ENCODE measurements around the gene PRKAR2A.
"Not testable (repeated sequence)": the region's sequence is repeated elsewhere in the genome, so short reads cannot be mapped to it uniquely, and the experiment has no call there.

PRKAR2A gene

DNA sequence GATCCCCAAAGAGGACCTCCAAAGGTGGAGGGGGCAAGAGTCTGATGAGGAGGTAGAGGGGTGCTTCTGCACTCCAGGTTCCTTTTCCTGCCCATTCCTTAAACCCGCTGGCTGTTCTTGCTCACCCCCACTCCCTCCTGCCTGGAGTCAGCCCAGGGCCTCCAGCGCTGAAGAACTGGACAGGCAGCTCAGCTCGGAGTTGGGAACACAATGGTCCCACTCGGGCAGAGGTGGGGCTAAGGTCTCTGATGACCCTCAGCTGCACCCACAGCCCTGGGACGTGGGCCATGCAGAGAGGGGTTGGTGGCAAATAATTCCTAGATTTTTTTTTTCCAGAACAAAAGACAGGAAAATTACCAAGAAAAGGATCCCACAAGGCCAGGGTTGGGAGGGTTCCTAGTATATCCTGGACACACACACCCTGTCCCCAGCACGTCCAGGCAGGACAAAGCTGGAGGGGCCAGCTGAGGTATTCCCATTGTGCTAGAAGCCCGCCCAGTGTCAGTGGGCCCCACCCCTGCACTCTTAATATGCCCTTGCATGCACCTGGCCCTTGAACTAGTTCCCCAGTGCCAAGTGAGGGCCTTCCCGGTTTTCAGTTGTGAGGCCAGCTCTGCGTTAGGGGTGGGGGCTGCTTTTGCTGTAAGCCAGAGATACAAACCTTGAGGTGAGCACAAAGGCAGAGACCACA lies 108.6 kb downstream of the PRKAR2A start:
- DNase-seq (ENCODE audit: low read depth in 1 of 2, low spot score in 1 of 2), result no peak
- Histone ChIP-seq H3K4me3 (replicated peaks; ENCODE audit: insufficient read depth, low read length) (no peak overlapping the region), H3K27me3 (ENCODE audit: insufficient read depth, poor library complexity, severe bottlenecking) (no peaks in the 10 kb centered on the region), H3K27ac (replicated peaks) (no peak overlapping the region)
- TF ChIP-seq, protein P1, sequence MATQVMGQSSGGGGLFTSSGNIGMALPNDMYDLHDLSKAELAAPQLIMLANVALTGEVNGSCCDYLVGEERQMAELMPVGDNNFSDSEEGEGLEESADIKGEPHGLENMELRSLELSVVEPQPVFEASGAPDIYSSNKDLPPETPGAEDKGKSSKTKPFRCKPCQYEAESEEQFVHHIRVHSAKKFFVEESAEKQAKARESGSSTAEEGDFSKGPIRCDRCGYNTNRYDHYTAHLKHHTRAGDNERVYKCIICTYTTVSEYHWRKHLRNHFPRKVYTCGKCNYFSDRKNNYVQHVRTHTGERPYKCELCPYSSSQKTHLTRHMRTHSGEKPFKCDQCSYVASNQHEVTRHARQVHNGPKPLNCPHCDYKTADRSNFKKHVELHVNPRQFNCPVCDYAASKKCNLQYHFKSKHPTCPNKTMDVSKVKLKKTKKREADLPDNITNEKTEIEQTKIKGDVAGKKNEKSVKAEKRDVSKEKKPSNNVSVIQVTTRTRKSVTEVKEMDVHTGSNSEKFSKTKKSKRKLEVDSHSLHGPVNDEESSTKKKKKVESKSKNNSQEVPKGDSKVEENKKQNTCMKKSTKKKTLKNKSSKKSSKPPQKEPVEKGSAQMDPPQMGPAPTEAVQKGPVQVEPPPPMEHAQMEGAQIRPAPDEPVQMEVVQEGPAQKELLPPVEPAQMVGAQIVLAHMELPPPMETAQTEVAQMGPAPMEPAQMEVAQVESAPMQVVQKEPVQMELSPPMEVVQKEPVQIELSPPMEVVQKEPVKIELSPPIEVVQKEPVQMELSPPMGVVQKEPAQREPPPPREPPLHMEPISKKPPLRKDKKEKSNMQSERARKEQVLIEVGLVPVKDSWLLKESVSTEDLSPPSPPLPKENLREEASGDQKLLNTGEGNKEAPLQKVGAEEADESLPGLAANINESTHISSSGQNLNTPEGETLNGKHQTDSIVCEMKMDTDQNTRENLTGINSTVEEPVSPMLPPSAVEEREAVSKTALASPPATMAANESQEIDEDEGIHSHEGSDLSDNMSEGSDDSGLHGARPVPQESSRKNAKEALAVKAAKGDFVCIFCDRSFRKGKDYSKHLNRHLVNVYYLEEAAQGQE (IDR thresholded peaks at IDR 0.05; ENCODE audit: insufficient replicate concordance, low read depth), result no peak
- TF ChIP-seq GABPA (IDR thresholded peaks at IDR 0.05; ENCODE audit: low read depth), result no peak
- TF ChIP-seq, protein P2, sequence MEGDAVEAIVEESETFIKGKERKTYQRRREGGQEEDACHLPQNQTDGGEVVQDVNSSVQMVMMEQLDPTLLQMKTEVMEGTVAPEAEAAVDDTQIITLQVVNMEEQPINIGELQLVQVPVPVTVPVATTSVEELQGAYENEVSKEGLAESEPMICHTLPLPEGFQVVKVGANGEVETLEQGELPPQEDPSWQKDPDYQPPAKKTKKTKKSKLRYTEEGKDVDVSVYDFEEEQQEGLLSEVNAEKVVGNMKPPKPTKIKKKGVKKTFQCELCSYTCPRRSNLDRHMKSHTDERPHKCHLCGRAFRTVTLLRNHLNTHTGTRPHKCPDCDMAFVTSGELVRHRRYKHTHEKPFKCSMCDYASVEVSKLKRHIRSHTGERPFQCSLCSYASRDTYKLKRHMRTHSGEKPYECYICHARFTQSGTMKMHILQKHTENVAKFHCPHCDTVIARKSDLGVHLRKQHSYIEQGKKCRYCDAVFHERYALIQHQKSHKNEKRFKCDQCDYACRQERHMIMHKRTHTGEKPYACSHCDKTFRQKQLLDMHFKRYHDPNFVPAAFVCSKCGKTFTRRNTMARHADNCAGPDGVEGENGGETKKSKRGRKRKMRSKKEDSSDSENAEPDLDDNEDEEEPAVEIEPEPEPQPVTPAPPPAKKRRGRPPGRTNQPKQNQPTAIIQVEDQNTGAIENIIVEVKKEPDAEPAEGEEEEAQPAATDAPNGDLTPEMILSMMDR (IDR thresholded peaks at IDR 0.05; ENCODE audit: insufficient read depth, low read length), result no peak
- TF ChIP-seq POLR2AphosphoS5 (IDR thresholded peaks at IDR 0.05; ENCODE audit: low read depth), result no peak
- TF ChIP-seq SPI1 (IDR thresholded peaks at IDR 0.05; ENCODE audit: borderline replicate concordance, low read depth), result no peak

DNA sequence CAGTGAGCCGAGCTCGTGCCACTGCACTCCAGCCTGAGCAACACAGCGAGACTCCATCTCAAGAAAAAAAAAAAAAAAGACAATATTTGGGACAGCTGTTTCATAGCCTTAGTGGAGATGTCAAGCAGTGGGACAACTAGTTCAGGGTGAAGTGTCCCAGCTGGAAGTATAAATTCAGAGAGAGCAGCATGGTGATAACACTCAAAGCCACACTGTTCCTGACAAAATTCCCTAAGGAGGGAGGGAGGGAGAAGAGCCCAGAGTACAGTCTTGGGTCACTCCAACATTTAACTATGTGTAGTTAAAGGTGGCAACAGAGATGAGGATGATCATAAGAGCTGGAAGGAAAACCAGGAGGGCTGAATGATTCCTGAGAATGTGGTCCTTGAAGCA lies 109.5 kb downstream of the PRKAR2A start:
- DNase-seq (ENCODE audit: low read depth in 1 of 2, low spot score in 1 of 2), result no peak
- no peak overlapping the region for H3K4me3 ChIP-seq (replicated peaks; ENCODE audit: insufficient read depth, low read length)
- H3K27me3 ChIP-seq (ENCODE audit: insufficient read depth, poor library complexity, severe bottlenecking), result no peaks in the 10 kb centered on the region
- TF ChIP-seq, protein P2 (IDR thresholded peaks at IDR 0.05; ENCODE audit: insufficient read depth, low read length), result no peak
- TF ChIP-seq, protein P1 (IDR thresholded peaks at IDR 0.05; ENCODE audit: insufficient replicate concordance, low read depth), result no peak
- TF ChIP-seq POLR2AphosphoS5 (IDR thresholded peaks at IDR 0.05; ENCODE audit: low read depth) (no peak), GABPA (IDR thresholded peaks at IDR 0.05; ENCODE audit: low read depth) (no peak), SPI1 (IDR thresholded peaks at IDR 0.05; ENCODE audit: borderline replicate concordance, low read depth) (no peak)
- H3K27ac ChIP-seq (replicated peaks), result no peak overlapping the region

DNA sequence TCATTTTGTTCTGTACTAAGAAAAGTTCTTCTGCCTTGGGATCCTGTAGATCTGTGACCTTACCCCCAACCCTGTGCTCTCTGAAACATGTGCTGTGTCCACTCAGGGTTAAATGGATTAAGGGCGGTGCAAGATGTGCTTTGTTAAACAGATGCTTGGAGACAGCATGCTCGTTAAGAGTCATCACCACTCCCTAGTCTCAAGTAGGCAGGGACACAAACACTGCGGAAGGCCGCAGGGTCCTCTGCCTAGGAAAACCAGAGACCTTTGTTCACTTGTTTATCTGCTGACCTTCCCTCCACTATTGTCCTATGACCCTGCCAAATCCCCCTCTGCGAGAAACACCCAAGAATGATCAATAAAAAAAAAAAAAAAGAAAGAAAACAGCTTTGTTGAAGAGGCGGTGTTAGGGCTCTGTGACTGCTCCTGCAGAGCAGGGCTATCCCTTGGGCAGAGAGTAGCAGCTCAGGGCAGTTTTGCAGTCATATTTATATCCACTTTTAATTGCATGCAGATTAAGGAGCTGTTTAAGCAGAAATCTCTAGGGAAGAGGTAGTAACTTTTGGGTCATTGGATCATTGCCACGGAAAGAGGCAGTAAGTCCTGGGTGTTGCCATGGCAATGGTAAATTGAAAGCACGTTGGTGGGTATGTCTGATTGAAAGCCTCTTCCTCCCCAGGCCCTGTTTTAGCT lies 112.5 kb downstream of the PRKAR2A start:
- not testable (repeated sequence) for H3K27me3 ChIP-seq (ENCODE audit: insufficient read depth, poor library complexity, severe bottlenecking); H3K27ac ChIP-seq (replicated peaks); DNase-seq (ENCODE audit: low read depth in 1 of 2, low spot score in 1 of 2); H3K4me3 ChIP-seq (replicated peaks; ENCODE audit: insufficient read depth, low read length)

DNA sequence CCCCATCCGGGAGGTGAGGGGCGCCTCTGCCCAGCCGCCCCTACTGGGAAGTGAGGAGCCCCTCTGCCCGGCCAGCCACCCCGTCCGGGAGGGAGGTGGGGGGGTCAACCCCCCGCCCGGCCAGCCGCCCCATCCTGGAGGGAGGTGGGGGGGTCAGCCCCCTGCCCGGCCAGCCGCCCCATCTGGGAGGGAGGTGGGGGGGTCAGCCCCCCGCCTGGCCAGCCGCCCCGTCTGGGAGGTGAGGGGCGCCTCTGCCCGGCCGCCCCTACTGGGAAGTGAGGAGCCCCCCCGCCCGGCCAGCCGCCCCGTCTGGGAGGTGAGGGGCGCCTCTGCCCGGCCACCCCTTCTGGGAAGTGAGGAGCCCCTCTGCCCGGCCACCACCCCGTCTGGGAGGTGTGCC lies 113.1 kb downstream of the PRKAR2A start:
- not testable (repeated sequence) for DNase-seq (ENCODE audit: low read depth in 1 of 2, low spot score in 1 of 2); H3K4me3 ChIP-seq (replicated peaks; ENCODE audit: insufficient read depth, low read length); H3K27me3 ChIP-seq (ENCODE audit: insufficient read depth, poor library complexity, severe bottlenecking); H3K27ac ChIP-seq (replicated peaks)

DNA sequence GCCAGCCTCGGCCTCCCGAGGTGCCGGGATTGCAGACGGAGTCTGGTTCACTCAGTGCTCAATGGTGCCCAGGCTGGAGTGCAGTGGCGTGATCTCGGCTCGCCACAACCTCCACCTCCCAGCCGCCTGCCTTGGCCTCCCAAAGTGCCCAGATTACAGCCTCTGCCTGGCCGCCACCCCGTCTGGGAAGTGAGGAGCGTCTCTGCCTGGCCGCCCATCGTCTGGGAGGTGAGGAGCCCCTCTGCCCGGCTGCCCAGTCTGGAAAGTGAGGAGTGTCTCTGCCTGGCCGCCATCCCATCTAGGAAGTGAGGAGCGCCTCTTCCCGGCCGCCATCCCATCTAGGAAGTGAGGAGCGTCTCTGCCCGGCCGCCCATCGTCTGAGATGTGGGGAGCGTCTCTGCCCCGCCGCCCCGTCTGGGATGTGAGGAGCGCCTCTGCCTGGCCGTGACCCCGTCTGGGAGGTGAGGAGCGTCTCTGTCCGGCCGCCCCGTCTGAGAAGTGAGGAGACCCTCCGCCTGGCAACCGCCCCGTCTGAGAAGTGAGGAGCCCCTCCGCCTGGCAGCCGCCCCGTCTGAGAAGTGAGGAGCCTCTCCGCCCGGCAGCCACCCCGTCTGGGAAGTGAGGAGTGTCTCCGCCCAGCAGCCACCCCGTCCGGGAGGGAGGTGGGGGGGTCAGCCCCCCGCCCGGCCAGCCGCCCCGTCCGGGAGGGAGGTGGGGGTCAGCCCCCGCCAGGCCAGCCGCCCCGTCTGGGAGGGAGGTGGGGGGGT lies 113.7 kb downstream of the PRKAR2A start:
- H3K27ac ChIP-seq (replicated peaks); DNase-seq (ENCODE audit: low read depth in 1 of 2, low spot score in 1 of 2); H3K27me3 ChIP-seq (ENCODE audit: insufficient read depth, poor library complexity, severe bottlenecking); H3K4me3 ChIP-seq (replicated peaks; ENCODE audit: insufficient read depth, low read length): not testable (repeated sequence)
